ENCODE measurements around the gene CDCP2.

The CDCP2 gene

DNA sequence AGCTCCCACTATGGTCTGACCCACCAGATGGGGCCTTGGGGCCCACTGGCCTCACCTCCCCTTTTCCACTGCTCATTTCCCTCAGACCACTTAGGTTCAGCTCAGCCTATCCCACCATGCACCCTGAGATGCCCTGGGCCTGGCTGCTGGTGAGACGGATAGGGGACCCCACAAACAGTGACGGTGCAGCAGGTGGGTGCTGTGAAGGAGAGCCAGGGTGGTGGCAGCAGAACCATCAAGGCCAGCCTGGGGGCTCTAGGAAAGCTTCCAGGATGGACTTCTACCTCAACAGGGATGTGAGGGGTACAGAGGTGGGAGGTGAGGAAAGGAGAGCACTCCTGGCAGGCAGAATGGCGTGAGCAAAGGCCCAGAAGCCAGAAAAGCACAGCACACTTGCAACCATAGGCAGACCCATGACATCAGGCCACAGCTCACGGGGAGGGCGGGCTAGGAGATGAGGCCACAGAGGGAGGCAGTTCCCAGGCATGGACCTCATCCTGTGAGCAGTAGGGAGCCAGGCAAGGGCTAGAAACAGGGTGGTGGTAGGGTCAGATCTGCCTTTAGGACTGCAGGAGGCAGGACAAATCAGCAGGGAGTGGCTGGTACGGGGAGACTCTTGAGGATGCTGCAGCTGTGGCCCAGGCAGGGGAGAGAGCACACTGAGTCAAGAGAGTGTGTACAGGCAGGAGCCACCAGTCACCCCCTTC lies 24.0 kb upstream of the CDCP2 start:
- no peak for DNase-seq (ENCODE audit: low spot score)
- TF ChIP-seq, protein P1, sequence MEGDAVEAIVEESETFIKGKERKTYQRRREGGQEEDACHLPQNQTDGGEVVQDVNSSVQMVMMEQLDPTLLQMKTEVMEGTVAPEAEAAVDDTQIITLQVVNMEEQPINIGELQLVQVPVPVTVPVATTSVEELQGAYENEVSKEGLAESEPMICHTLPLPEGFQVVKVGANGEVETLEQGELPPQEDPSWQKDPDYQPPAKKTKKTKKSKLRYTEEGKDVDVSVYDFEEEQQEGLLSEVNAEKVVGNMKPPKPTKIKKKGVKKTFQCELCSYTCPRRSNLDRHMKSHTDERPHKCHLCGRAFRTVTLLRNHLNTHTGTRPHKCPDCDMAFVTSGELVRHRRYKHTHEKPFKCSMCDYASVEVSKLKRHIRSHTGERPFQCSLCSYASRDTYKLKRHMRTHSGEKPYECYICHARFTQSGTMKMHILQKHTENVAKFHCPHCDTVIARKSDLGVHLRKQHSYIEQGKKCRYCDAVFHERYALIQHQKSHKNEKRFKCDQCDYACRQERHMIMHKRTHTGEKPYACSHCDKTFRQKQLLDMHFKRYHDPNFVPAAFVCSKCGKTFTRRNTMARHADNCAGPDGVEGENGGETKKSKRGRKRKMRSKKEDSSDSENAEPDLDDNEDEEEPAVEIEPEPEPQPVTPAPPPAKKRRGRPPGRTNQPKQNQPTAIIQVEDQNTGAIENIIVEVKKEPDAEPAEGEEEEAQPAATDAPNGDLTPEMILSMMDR (IDR thresholded peaks at IDR 0.05; ENCODE audit: extremely low read depth, insufficient read depth, missing control alignments) = no peak
- in situ Hi-C loops (cut with MboI; ENCODE audit: low pct_unique_long_range_greater_than_20kb, low sequenced_read_pairs, unreplicated experiment) = no loop called here

DNA sequence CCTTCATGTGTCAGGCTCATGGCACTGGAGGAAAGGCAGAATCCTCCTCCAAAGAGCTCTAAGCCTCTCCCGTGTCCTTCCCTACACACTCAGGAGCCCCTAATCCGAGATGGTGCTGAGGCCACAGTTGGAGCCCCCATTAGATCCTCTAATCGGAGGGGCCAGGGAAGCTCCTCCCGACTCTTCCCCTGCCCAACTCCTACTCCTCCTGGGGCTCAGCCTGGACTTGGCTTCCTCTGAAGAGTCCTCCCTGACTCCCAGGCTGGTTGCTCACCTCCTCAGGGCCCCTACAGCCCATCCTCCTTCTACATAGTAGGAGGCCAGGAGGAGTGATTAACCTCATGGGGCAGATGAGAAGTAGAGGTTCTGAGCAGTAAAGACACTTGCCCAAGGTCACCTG lies 21.3 kb upstream of the CDCP2 start:
- TF ChIP-seq, protein P1 (IDR thresholded peaks at IDR 0.05; ENCODE audit: extremely low read depth, insufficient read depth, missing control alignments) = no peak
- DNase-seq (ENCODE audit: low spot score) = no peak
- in situ Hi-C loops (cut with MboI; ENCODE audit: low pct_unique_long_range_greater_than_20kb, low sequenced_read_pairs, unreplicated experiment) = no loop called here

DNA sequence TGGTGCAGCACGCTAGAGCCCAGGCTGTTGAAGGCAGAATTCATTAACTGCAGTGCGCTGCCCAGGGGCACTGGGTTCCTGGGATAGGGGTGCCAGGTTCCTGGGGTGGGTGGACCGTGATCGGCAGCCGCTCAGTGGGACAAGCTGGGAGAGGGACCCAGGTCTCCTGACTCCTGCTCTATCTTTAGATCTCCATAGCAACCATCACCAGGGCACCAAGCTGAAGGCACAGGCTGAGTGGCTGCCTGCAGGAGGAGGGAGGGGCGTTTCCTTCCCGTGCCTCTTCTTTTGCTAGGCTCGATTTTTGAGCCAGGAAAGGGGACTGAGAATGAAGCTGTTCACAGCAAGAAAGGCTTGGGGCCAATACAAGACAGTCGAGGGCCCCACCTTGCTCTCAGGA lies 20.9 kb upstream of the CDCP2 start:
- TF ChIP-seq, protein P1 (IDR thresholded peaks at IDR 0.05; ENCODE audit: extremely low read depth, insufficient read depth, missing control alignments) = no peak
- in situ Hi-C loops (cut with MboI; ENCODE audit: low pct_unique_long_range_greater_than_20kb, low sequenced_read_pairs, unreplicated experiment) = no loop called here
- DNase-seq (ENCODE audit: low spot score) = no peak

DNA sequence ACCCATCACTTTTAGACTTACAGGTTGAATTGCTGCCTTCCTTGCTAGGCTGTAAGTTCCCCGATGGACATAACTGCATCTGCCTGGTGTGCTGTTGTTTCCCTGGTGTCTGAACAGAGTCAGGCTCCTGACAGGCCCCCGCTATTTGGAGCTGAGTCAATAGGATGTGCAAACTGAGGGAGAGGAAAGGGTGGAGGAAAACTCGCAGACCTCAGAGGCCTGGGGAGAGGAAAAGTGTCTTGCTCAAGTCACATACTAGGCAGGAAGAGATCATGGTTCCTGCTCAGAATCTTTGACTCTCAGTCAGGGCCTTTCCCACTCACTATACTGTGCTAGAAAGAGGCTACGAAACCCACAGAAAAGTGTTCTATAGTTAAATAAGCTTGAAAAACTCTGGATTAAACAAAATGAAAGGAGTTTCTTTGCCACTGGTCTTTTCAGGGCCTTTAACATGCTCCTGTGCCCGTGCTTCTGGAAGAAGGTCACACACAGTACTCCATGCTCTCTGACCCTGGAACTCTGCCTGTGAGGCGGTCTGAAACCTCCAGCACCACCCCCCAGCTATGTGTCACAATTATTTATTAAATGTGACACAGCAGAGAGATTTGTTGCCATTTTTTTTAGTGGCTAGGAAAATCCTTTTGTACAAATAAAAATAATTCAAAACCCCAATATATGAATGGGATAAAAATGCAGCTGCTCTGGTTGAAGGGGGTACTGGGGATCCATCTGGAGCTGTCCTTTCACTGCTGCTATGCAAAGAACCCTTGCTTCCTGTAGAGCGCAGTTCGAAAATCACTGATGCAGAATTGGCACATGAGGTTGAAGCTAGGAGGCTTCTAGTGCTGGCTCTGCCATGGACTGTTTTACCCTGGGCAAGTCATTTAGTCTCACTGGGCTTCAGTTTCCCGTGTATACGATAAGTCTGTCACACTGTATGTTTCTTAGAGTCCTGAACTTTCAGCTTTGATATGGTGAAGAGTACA lies 20.1 kb upstream of the CDCP2 start:
- no peak for DNase-seq (ENCODE audit: low spot score)
- TF ChIP-seq, protein P1 (IDR thresholded peaks at IDR 0.05; ENCODE audit: extremely low read depth, insufficient read depth, missing control alignments) = no peak
- in situ Hi-C loops (cut with MboI; ENCODE audit: low pct_unique_long_range_greater_than_20kb, low sequenced_read_pairs, unreplicated experiment) = no loop called here

DNA sequence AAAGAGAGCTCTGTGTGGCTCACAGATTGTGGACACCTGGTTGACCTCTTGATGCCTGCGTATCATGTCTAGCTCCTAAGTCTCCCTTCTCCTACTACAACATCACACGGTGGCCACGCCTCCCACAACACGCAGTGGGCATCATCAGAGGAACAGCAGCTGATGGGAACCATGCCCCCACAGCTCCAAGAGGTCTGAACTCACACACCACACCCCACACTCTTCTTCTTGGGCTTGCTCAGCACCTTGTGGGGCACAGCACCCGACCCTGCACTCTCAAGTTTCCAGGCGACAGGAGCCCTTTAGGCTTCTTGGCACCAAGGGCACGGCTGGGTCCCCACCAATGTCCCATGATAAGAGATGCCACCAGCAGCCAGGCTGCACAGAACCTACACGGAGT lies 18.8 kb upstream of the CDCP2 start:
- TF ChIP-seq, protein P1 (IDR thresholded peaks at IDR 0.05; ENCODE audit: extremely low read depth, insufficient read depth, missing control alignments) = no peak
- in situ Hi-C loops (cut with MboI; ENCODE audit: low pct_unique_long_range_greater_than_20kb, low sequenced_read_pairs, unreplicated experiment) = no loop called here
- no peak for DNase-seq (ENCODE audit: low spot score)

DNA sequence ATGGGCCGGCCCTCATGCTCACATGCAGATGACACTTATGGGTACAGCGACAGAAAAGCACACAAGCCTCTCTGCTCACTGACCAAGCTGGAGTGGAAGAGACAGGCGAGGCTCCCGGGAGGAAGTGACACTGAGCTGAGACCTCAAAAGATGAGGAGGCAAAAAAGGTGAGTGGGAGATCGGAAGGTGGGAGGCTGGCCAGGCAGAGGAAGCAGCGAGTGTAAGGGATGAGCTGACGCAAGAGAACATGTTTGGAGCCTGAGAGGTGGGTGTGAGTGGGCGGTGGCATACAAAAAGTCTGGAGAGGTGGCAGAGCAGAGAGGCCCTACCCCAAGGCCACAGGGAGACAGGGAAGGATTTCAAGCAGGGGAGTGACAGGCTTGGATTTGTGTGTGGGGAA lies 18.2 kb upstream of the CDCP2 start:
- DNase-seq (ENCODE audit: low spot score) = no peak
- TF ChIP-seq, protein P1 (IDR thresholded peaks at IDR 0.05; ENCODE audit: extremely low read depth, insufficient read depth, missing control alignments) = no peak
- in situ Hi-C loops (cut with MboI; ENCODE audit: low pct_unique_long_range_greater_than_20kb, low sequenced_read_pairs, unreplicated experiment) = no loop called here
